ENCODE data around the gene PRPF6.
A peak's percentile ranks its signal among the peaks of the same experiment; 100 is the strongest.

The PRPF6 gene

GRCh38 chr20:63945921-63946920 lies 34.7 kb upstream of the PRPF6 start:
- no peak for DNase-seq (ENCODE audit: low read depth in 3 of 3)

- DNase-seq (ENCODE audit: low read depth in 3 of 3) = no peak
Measured at GRCh38 chr20:63946986-63947637, 33.8 kb upstream of the PRPF6 start.

DNA sequence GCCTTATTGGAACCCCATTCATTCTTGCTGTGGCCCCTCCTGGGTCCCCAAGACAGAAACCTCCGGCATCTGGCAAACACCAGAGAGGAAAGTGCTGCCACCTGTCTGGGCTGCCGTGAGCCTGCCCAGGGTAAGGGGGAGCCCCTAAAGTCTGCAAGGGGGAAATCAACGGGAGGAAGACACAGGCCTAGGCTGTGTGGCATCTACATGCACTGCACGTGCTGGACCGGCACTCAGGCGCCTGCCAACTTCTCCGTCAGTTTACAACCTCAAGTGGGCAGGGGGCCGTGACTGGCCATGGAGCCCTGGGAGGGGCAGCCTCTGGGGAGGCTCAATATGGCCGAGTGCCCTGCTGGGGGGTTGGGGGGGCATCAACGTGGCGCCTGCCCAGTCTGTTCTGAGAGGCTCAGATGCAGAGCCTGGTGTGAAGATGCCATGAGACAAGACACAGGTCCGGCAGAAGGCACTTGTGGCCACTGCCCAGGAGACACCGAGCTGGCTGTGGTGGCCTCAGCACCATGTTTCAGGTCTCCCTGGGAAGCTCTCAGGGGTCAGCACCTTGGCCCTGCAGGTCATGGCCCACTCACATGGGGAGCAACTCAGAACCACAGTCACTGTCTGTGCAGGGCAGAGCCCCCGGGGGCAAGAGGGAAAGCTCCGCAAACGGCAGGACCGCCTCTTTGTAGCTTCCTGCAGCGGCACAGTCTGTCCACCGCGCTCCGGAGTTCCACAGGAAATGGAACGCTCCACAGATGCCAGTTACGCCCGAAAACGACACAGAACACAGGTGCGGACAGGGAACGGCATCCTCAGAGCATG lies 33.1 kb upstream of the PRPF6 start:
- no peak for DNase-seq (ENCODE audit: low read depth in 3 of 3)

GRCh38 chr20:63950701-63951397 lies 30.1 kb upstream of the PRPF6 start:
- no peak for DNase-seq (ENCODE audit: low read depth in 3 of 3)

GRCh38 chr20:63951398-63952209 lies 29.3 kb upstream of the PRPF6 start:
- no peak for DNase-seq (ENCODE audit: low read depth in 3 of 3)

- no peak for DNase-seq (ENCODE audit: low read depth in 3 of 3)
Measured at GRCh38 chr20:63952210-63952535, 28.8 kb upstream of the PRPF6 start.

- no peak for DNase-seq (ENCODE audit: low read depth in 3 of 3)
Measured at GRCh38 chr20:63952769-63953168, 28.2 kb upstream of the PRPF6 start.

DNA sequence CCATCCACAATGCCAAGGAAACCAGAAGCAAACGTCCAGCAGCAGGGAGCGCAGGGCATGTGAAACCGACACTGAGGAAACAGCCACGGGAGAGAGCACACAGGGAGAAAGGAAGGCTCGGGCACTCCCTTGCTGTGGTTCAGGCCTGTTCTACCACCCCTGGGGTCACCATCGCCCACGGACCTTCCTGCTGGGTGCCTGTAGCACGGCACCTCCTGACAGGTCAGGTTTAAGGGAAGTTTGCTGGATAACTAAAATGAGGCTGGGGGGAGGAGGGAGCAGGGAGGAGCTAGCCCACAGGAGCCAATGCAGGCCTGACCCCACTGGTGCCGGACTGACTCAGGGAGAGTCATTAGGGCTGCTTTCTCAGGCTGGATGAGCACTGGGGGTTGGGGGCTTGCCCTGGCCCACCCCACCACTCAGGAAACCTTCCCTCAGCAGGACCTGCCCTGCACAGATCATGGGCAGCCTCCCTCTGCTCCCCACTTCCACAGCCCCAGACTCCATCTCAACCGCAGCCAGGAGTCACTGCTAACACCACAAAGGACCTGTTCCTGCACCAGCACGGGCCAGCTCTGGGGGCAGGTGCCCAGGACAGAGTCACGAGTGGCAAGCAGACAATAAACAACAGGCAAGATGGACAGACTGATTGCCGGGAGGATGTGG lies 27.0 kb upstream of the PRPF6 start:
- no peak for DNase-seq (ENCODE audit: low read depth in 3 of 3)

GRCh38 chr20:63955281-63955826 lies 25.6 kb upstream of the PRPF6 start:
- no peak for DNase-seq (ENCODE audit: low read depth in 3 of 3)

- DNase-seq (ENCODE audit: low read depth in 3 of 3) = peak; percentile 79 to 83 (median 83)
Measured at GRCh38 chr20:63955827-63956663, 24.9 kb upstream of the PRPF6 start, which contains the start of gene UCKL1. UCKL1 (minus strand) TSS chr20:63956416; CDS start chr20:63956372, 44 bp downstream.

DNA sequence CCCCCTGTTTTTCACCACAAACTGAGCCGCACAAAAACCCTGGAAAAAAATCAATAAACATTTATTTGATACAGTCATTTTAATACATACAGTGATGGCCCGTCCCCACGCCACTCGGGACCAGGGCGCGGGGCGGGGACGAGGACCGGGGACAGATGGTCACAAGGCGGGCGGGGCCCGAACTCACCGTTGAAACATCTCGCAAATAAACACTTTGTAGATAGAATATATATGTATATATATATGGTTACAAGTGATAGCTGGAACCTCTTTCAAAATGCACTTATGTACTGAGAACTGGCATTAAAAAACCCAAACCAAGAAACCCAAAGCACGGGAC lies 24.3 kb upstream of the PRPF6 start:
- DNase-seq (ENCODE audit: low read depth in 3 of 3) = no peak

GRCh38 chr20:63957004-63957689 lies 23.8 kb upstream of the PRPF6 start:
- DNase-seq (ENCODE audit: low read depth in 3 of 3) = peak in 2 of 3 donors; percentile 51 to 70

- no peak for DNase-seq (ENCODE audit: low read depth in 3 of 3)
Measured at GRCh38 chr20:63957690-63958441, 23.1 kb upstream of the PRPF6 start.

GRCh38 chr20:63958471-63958870 lies 22.5 kb upstream of the PRPF6 start:
- no peak for DNase-seq (ENCODE audit: low read depth in 3 of 3)

DNA sequence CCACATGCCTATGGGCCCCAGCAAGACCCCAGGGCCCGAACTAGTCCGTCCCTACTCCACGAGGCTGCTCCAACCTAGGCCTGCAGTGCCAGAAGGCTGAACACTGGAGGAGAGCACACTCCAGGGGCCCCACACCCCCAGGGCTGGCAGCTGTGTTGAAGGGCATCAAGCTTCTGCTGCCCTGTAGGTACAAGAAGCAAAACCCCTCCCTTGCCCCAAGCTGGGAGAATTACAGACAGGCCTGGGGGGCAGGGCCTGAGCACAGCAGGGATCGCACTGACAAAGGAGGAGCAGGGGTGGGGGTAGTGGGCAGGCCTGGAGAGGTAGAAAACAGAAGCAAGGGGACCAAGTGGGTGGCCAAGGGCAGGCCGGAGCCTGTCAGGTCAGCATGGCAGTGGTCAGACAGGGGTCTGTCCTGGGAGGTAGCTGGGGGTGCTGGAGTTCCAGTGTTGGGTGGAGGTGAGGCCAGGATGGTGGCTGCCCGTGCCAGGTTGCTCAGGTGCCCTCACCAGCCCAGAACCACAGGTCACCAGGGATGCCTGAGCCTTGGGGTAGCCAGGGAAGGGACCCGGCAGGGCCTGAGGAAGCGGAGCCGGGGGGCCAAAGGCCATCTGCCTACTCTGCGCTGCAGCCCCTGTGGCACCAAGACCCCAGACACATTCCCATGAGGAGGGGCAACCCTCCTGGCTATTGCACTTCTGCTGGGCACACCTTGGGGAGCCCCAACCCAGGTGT lies 21.8 kb upstream of the PRPF6 start:
- no peak for DNase-seq (ENCODE audit: low read depth in 3 of 3)

DNA sequence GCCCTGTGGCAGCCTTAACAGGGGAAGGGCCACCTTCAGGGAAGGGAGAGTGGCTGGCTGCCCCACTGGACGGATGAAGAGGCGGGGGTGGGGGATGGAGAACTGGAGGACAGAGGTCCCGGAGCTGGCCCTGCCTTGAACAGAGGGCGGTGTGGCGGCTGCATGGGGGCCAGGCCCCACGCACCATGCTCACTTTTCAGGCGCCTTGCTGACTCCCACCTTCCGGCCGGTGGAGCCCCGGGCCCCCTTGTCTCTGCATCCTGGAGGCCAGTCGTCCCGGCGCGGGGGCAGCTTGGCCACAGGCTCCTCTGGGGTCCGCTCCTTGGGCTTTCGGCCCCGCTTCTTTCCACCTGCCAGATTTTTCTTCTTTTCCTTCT lies 21.2 kb upstream of the PRPF6 start:
- DNase-seq (ENCODE audit: low read depth in 3 of 3) = no peak
